GM12864 (cell line): ENCODE measurements around the gene MAGIX.

Source experiments
- DNase-seq: peaks from one replicate; pipeline ENCODE4 v3.0.0-alpha.2; 2011; ENCODE audit warnings: low read depth
- H3K4me3 ChIP-seq: 2 replicates; pipeline ENCODE4 v1.5.1; 2011; ENCODE audit warnings: mild to moderate bottlenecking, low read depth, low read length, control low read depth
- TF ChIP-seq, protein P1 (sequence below): IDR thresholded peaks from 2 replicates; pipeline ENCODE4 v1.5.1; 2011; ENCODE audit warnings: low read depth, mild to moderate bottlenecking, moderate library complexity, low read length, control low read depth, inconsistent platforms; ENCODE audit errors: missing control alignments

MAGIX gene

DNA sequence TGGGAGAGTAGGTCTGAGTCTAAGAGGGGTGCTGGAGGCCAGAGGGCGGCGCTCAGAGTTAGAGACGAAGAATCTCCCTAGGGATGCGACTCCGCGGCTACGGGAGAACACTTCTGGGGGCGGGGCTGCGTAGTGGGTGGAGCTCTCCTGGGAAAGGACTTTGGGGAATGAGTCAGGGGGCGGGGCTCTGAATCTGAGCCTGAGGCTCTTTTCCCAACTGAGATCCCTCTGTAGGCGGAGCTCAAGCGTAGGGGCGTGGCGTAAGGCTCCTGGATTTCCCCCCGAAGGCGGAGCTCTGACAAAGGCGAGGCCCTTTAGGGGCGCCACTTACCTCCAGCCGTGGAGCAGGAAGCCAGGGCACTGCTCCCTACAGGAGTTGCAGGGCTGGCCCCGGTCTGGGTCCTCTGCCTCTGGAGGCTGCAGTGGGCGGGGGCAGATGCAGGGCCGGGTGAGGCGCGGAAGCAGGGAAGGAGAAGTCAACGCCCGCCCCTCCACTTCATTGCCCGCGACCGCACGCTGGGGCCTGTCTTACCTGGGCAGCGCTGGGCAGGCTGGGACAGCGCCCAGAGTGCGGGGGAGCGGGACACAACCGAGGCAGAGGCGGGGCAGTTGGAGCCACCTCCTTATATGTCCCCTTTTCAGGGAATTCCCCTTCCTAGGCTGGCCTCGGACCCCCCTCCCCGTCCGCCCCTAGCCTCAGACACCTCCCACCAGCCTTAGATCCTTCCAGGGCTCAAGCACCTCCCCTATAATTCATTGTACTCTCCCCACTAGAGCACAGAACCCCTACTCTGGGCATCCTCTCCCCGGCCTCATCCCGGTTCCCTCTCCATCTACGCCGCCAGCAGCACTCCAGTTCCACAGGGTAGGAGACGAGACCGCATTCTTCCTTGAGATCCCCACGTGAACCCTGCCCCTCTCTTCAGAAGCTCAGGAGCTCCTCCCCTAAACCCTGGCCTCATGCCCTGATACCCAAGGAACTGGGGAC, 22.0 kb downstream of the MAGIX start:
- TF ChIP-seq, protein P1, sequence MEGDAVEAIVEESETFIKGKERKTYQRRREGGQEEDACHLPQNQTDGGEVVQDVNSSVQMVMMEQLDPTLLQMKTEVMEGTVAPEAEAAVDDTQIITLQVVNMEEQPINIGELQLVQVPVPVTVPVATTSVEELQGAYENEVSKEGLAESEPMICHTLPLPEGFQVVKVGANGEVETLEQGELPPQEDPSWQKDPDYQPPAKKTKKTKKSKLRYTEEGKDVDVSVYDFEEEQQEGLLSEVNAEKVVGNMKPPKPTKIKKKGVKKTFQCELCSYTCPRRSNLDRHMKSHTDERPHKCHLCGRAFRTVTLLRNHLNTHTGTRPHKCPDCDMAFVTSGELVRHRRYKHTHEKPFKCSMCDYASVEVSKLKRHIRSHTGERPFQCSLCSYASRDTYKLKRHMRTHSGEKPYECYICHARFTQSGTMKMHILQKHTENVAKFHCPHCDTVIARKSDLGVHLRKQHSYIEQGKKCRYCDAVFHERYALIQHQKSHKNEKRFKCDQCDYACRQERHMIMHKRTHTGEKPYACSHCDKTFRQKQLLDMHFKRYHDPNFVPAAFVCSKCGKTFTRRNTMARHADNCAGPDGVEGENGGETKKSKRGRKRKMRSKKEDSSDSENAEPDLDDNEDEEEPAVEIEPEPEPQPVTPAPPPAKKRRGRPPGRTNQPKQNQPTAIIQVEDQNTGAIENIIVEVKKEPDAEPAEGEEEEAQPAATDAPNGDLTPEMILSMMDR: no peak
- DNase-seq: no peak
- peak overlapping the region; percentile 86 for H3K4me3 ChIP-seq

DNA sequence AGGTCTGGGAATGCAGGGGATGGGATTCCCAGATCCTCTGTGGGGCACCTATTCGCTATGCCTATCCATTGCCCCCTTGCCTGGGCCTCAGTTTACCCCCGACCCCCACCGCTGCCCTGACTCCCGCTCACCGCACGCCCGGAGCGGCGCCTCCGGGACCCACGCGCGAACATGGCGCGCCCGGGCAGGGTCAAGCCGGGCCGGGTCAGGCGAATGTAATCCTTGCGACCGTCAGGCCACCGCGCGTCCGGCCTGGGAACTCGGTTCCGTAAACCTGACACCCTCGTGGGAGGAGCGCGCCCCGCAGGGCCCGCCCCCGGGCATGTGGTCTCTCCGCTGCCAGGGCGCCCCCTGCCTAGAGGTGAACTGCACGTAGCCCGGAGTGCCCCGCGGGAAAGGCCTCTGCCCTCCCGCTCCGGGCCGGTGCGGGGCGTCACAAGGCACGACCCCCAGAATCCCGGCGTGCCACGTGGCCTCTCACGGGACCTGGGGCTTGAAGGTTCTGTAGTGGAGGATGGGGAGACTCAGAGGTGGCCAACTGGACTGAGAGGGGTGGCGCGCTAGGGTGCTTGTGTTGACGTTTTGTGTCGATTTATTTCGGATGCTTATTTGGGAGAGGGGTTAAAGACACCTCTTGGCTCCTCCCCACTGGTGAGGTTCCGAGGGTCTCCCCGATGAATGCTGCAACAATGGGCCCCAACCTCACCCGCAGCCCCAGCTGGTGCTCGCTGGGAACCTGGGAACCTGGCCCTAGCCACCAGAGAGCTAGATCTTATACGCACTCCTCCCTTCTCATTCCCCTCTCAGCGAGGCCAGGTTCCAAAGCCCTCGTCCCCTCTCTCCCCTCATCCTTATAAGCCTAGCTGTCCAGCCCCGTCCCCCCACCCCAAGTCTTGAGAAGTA, 23.8 kb downstream of the MAGIX start, which contains the start of gene PRICKLE3:
TSS of gene PRICKLE3 (minus strand) at position 249 of the 903 bp plus-strand sequence. CDS start at position 173, 76 bp downstream.
- TF ChIP-seq, protein P1: peak; percentile 45
- peak within 1 kb of the TSS; percentile 86 for H3K4me3 ChIP-seq
- no peak for DNase-seq

GRCh38 chrX:49187028-49187394, 24.5 kb downstream of the MAGIX start:
- no peak for DNase-seq

DNA sequence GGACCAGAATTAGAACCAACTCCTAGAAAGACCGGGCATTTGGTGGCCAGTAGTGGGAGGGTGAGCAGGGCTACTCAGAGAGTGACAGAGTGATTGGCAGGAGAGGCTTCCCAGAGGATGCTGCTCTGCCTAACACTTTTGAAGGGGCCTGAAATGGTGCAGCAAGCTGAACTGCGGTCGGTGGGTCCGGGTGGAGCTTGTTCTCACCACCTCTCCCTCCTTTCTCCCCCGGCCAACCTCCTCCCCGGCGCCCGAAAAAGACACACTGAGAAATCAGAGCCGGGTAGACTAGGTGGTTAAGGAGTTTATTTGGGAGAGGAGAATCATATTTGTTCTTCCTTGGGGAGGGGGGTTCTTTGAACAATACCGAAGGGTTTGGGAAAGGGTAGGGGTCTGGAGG, 25.0 kb downstream of the MAGIX start:
- no peak for DNase-seq
- no peak overlapping the region for H3K4me3 ChIP-seq
- TF ChIP-seq, protein P1: no peak

More at GRCh38 chrX:49187028-49187394, 24.5 kb downstream of the MAGIX start:
- no peak overlapping the region for H3K4me3 ChIP-seq
- TF ChIP-seq, protein P1: no peak

DNA sequence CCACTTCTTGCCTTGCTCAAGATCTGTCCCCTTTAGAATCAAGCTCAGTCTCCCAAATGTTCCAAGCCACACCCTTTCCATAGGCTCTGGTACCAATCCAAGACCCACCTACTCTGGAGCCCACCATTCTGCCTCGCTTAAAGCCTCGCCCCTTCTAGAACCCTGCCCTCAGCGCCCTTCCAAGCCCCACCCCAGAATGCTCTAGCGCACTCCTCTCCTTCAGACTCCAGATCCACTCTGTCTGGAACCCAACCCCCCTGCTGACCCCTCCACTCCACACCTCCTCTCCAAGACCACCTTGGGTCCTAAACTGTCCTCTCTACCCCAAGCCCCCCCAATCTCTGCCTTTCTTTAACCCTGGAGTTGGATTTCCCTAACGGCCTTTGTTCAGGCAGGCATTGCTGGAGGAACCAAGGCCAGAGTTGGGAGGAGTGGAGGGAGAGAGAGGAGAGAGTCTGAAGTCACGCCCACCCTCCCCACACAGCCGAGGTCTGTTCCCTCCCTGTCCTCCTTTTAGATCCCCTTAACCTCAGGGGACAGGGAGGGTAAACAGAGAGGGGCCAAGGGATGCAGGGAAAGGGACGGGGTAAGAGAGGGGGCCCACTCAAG, 26.0 kb downstream of the MAGIX start:
- TF ChIP-seq, protein P1: no peak
- no peak overlapping the region for H3K4me3 ChIP-seq
- DNase-seq: no peak

DNA sequence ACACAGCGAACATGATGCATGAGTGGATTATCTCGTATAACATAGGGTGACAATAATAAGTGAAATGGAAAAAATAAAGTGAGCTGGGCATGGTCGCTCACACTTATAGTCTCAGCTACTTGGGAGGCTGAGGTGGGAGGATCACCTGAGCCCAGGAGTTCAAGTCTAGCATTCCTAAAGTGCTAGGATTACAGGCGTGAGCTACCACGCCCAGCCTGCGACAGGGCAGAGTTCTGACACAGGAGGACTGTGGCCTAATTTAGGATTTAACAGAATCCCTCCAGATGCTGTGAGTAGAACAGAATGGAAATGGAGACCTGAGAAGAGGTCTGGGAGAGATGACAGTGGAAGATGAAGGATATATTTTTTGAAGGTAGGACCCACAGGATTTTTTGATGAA, 27.0 kb downstream of the MAGIX start:
- no peak for DNase-seq
- no peak overlapping the region; the same call in 1 of the 2 replicates for H3K4me3 ChIP-seq
- TF ChIP-seq, protein P1: no peak
